Thyroid gland (tissue), 4 donors: ENCODE measurements around the gene TRIM72.

Experiments
- CTCF ChIP-seq, 6 experiments: fragments of 200-600 bp in 3 of 6; fragments of 450-650 bp in 3 of 6; sonication (generic) in 3 of 6; IDR thresholded peaks; one replicate each; pipeline ENCODE4 v1.5.1; 2016 to 2019; ENCODE audit warnings: antibody characterized with exemption in 6 of 6, mild to moderate bottlenecking in 2 of 6, inconsistent platforms in 1 of 6, moderate library complexity in 1 of 6
- POLR2A ChIP-seq, 2 donors: fragments of 450-650 bp; IDR thresholded peaks; one replicate each; pipeline ENCODE4 v1.6.1; 2017; ENCODE audit warnings: antibody characterized with exemption in 2 of 2, mild to moderate bottlenecking in 2 of 2, moderate library complexity in 1 of 2

GRCh38 chr16:31219154-31219741, 5.3 kb downstream of the TRIM72 start:
- TF ChIP-seq POLR2A (IDR thresholded peaks at IDR 0.05): no peak
- no peak for TF ChIP-seq CTCF (IDR thresholded peaks at IDR 0.05)
